HG03045 (cell line): ENCODE data around the gene SPG21.

Source experiments
- ATAC-seq: cut with Tn5 transposase; IDR thresholded peaks from one replicate; pipeline ENCODE4 v1.9.1; 2021; ENCODE audit warnings: mild to moderate bottlenecking, moderate library complexity; ENCODE audit not compliant: unreplicated experiment

Gene SPG21

GRCh38 chr15:64993290-64993689 is 3.6 kb upstream of the SPG21 start:
- no peak for ATAC-seq

- no peak for ATAC-seq
Observed at GRCh38 chr15:64991536-64992135, 1.9 kb upstream of the SPG21 start.

- ATAC-seq, result no peak
Observed at GRCh38 chr15:64990168-64990470, 405 bp upstream of the SPG21 start.

GRCh38 chr15:64987136-64987535 is 2.6 kb downstream of the SPG21 start:
- no peak for ATAC-seq

- ATAC-seq, result no peak
Observed at GRCh38 chr15:64985366-64986033, 4.2 kb downstream of the SPG21 start.

- no peak for ATAC-seq
Observed at GRCh38 chr15:64982472-64982871, 7.2 kb downstream of the SPG21 start.

GRCh38 chr15:64981812-64982431 is 7.8 kb downstream of the SPG21 start:
- no peak for ATAC-seq

- no peak for ATAC-seq
Observed at GRCh38 chr15:64979252-64979710, 10.4 kb downstream of the SPG21 start.

GRCh38 chr15:64975390-64975789 is 14.3 kb downstream of the SPG21 start:
- ATAC-seq, result no peak

- ATAC-seq, result no peak
Observed at GRCh38 chr15:64970698-64971097, 19.0 kb downstream of the SPG21 start.

- no peak for ATAC-seq
Observed at GRCh38 chr15:64969401-64969800, 20.3 kb downstream of the SPG21 start.

GRCh38 chr15:64961013-64961412 is 28.7 kb downstream of the SPG21 start:
- ATAC-seq, result no peak

GRCh38 chr15:64960153-64960552 is 29.6 kb downstream of the SPG21 start:
- no peak for ATAC-seq

- ATAC-seq, result no peak
Observed at GRCh38 chr15:64959128-64959527, 30.6 kb downstream of the SPG21 start.

- ATAC-seq, result no peak
Observed at GRCh38 chr15:64954395-64954794, 35.3 kb downstream of the SPG21 start.

- no peak for ATAC-seq
Observed at GRCh38 chr15:64951777-64952418, 37.8 kb downstream of the SPG21 start.

GRCh38 chr15:64950888-64951287 is 38.8 kb downstream of the SPG21 start:
- ATAC-seq, result no peak

- no peak for ATAC-seq
Observed at GRCh38 chr15:64949383-64950186, 40.1 kb downstream of the SPG21 start.

GRCh38 chr15:64948916-64949315 is 40.8 kb downstream of the SPG21 start:
- no peak for ATAC-seq

GRCh38 chr15:64947211-64947610 is 42.5 kb downstream of the SPG21 start:
- no peak for ATAC-seq

GRCh38 chr15:64944961-64945360 is 44.8 kb downstream of the SPG21 start:
- ATAC-seq, result no peak
